SK-N-SH treated with all-trans-retinoic acid at 6 μM for 48 hours (cell line): Measurements from ENCODE around the gene CFP.

Source experiments
- ATAC-seq: fragments of 200-7000 bp; cut with Tn5 transposase; 3 replicates; pipeline ENCODE4 v1.9.1; 2020; ENCODE audit warnings: mild to moderate bottlenecking, moderate library complexity
- ARNTL ChIP-seq: fragments of 450-650 bp; formaldehyde crosslinking; IDR thresholded peaks from 2 replicates; pipeline ENCODE4 v1.5.0; 2020; ENCODE audit warnings: low read depth, mild to moderate bottlenecking, moderate library complexity, borderline replicate concordance
- BACH2 ChIP-seq: fragments of 250-450 bp; sonication (Bioruptor Pico); IDR thresholded peaks from 2 replicates; pipeline ENCODE4 v1.9.0; 2021; ENCODE audit warnings: mild to moderate bottlenecking, borderline replicate concordance
- CSDC2 ChIP-seq: fragments of 250-450 bp; sonication (Bioruptor Pico); IDR thresholded peaks from 2 replicates; pipeline ENCODE4 v1.5.0; 2020; ENCODE audit warnings: mild to moderate bottlenecking, moderate library complexity
- ESRRG ChIP-seq: fragments of 250-450 bp; sonication (Bioruptor Pico); IDR thresholded peaks from 2 replicates; pipeline ENCODE4 v1.6.1; 2021; ENCODE audit warnings: mild to moderate bottlenecking
- GLIS3 ChIP-seq: fragments of 250-450 bp; sonication (Bioruptor Pico); IDR thresholded peaks from 2 replicates; pipeline ENCODE4 v1.5.0; 2020; ENCODE audit warnings: mild to moderate bottlenecking, moderate library complexity
- ISL1 ChIP-seq: fragments of 250-450 bp; sonication (Bioruptor Pico); IDR thresholded peaks from 2 replicates; pipeline ENCODE4 v2.1.2; 2022; ENCODE audit warnings: mild to moderate bottlenecking, moderate library complexity
- OSR1 ChIP-seq: fragments of 250-450 bp; sonication (Bioruptor Pico); IDR thresholded peaks from 2 replicates; pipeline ENCODE4 v1.8.0; 2022; ENCODE audit warnings: moderate library complexity, mild to moderate bottlenecking, inconsistent platforms
- PPARA ChIP-seq: fragments of 250-450 bp; sonication (Bioruptor Pico); IDR thresholded peaks from 2 replicates; pipeline ENCODE4 v1.5.0; 2020; ENCODE audit warnings: mild to moderate bottlenecking, borderline replicate concordance
- RARB ChIP-seq: fragments of 250-450 bp; sonication (Bioruptor Pico); IDR thresholded peaks from 2 replicates; pipeline ENCODE4 v1.8.0; 2021; ENCODE audit warnings: mild to moderate bottlenecking, moderate library complexity
- SNAI2 ChIP-seq: fragments of 250-450 bp; sonication (Bioruptor Pico); IDR thresholded peaks from 2 replicates; pipeline ENCODE4 v1.5.0; 2020; ENCODE audit warnings: mild to moderate bottlenecking, moderate library complexity
- TCF4 ChIP-seq: fragments of 250-450 bp; sonication (Bioruptor Pico); IDR thresholded peaks from 2 replicates; pipeline ENCODE4 v1.8.0; 2021; ENCODE audit warnings: mild to moderate bottlenecking, moderate library complexity, borderline replicate concordance
- TOX ChIP-seq: fragments of 250-450 bp; sonication (Bioruptor Pico); IDR thresholded peaks from 2 replicates; pipeline ENCODE4 v1.8.0; 2021; ENCODE audit warnings: mild to moderate bottlenecking, moderate library complexity, borderline replicate concordance
- ZC3H10 ChIP-seq: fragments of 250-450 bp; sonication (Bioruptor Pico); IDR thresholded peaks from 2 replicates; pipeline ENCODE4 v1.5.1; 2021; ENCODE audit warnings: mild to moderate bottlenecking, moderate library complexity
- ZFP3 ChIP-seq: fragments of 250-450 bp; sonication (Bioruptor Pico); IDR thresholded peaks from 2 replicates; pipeline ENCODE4 v1.5.0; 2020; ENCODE audit warnings: mild to moderate bottlenecking, moderate library complexity
- ZNF565 ChIP-seq: fragments of 450-650 bp; formaldehyde crosslinking; conservative IDR thresholded peaks from 2 replicates; pipeline ENCODE4 v1.5.0; 2020; ENCODE audit warnings: low read depth, mild to moderate bottlenecking, moderate library complexity
- ZNF70 ChIP-seq: fragments of 450-650 bp; formaldehyde crosslinking; IDR thresholded peaks from 2 replicates; pipeline ENCODE4 v1.5.0; 2020; ENCODE audit warnings: mild to moderate bottlenecking, moderate library complexity
- ZNF8 ChIP-seq: fragments of 450-650 bp; formaldehyde crosslinking; IDR thresholded peaks from 2 replicates; pipeline ENCODE4 v1.5.0; 2020; ENCODE audit warnings: mild to moderate bottlenecking, moderate library complexity
- TF ChIP-seq, protein P1 (sequence below): fragments of 250-450 bp; sonication (Bioruptor Pico); IDR thresholded peaks from 2 replicates; pipeline ENCODE4 v1.8.0; 2021; ENCODE audit warnings: low read depth, mild to moderate bottlenecking, moderate library complexity, borderline replicate concordance
- TF ChIP-seq, protein P2 (sequence below): fragments of 250-450 bp; sonication (Bioruptor Pico); IDR thresholded peaks from 2 replicates; pipeline ENCODE4 v1.5.0; 2020; ENCODE audit warnings: mild to moderate bottlenecking, moderate library complexity
- TF ChIP-seq, protein P3 (sequence below): fragments of 250-450 bp; sonication (Bioruptor Pico); IDR thresholded peaks from 2 replicates; pipeline ENCODE4 v1.5.1; 2021; ENCODE audit warnings: mild to moderate bottlenecking, moderate library complexity
- TF ChIP-seq, protein P4 (sequence below): fragments of 250-450 bp; sonication (Bioruptor Pico); IDR thresholded peaks from 2 replicates; pipeline ENCODE4 v1.5.1; 2020; ENCODE audit warnings: low read depth, mild to moderate bottlenecking, moderate library complexity

Gene CFP

DNA sequence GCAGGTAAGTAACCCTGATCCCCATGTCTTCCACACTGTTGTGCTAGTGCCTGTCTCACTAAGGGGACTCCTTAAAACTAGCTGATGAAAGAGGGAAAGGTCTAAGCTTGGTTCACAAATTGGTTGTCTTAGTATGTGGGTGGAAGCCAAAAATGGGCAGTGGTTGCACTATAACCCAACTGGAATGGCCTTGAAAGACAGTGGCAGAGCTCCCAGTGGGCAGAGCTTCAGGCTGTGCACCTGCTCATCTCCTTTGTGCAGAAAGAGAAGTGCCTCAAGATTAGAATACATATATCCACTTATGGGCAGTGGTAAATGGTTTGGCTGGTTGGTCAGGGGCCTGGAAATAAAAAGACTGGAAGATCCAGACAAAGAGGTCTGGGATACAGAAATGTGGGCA, 17.3 kb downstream of the CFP start:
- no peak for ATAC-seq

DNA sequence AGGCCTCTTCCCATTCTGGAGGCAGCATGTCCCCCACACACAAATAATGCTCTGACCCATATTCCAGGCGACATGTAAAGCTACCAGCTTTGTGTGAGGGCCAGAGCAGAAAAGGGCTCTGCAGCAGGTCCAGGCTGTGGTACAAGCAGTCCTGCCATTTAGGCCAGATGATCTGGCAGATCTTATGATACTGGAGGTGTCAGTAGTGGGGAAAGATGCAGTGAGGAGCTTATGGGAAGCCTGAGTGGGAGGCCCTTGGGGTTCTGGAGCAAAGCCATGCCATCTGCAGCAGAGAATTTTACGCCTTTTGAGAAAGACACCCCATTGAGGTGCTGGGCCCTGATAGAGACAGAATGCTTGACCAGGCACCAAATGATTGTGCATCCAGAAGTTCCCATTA, 17.8 kb downstream of the CFP start:
- ATAC-seq = no peak
- TF ChIP-seq ZFP3 (CRISPR knock-in tag) (no peak), ZNF565 (CRISPR knock-in tag) (no peak), CSDC2 (no peak)
- TF ChIP-seq, protein P1, sequence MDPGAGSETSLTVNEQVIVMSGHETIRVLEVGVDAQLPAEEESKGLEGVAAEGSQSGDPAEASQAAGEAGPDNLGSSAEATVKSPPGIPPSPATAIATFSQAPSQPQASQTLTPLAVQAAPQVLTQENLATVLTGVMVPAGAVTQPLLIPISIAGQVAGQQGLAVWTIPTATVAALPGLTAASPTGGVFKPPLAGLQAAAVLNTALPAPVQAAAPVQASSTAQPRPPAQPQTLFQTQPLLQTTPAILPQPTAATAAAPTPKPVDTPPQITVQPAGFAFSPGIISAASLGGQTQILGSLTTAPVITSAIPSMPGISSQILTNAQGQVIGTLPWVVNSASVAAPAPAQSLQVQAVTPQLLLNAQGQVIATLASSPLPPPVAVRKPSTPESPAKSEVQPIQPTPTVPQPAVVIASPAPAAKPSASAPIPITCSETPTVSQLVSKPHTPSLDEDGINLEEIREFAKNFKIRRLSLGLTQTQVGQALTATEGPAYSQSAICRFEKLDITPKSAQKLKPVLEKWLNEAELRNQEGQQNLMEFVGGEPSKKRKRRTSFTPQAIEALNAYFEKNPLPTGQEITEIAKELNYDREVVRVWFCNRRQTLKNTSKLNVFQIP (CRISPR knock-in tag) = no peak
- TF ChIP-seq, all 23 proteins: peak for 0

More for the DNA sequence above, 17.3 kb downstream of the CFP start:
- no peak for TF ChIP-seq ZNF70 (CRISPR knock-in tag)
- TF ChIP-seq, protein P2, sequence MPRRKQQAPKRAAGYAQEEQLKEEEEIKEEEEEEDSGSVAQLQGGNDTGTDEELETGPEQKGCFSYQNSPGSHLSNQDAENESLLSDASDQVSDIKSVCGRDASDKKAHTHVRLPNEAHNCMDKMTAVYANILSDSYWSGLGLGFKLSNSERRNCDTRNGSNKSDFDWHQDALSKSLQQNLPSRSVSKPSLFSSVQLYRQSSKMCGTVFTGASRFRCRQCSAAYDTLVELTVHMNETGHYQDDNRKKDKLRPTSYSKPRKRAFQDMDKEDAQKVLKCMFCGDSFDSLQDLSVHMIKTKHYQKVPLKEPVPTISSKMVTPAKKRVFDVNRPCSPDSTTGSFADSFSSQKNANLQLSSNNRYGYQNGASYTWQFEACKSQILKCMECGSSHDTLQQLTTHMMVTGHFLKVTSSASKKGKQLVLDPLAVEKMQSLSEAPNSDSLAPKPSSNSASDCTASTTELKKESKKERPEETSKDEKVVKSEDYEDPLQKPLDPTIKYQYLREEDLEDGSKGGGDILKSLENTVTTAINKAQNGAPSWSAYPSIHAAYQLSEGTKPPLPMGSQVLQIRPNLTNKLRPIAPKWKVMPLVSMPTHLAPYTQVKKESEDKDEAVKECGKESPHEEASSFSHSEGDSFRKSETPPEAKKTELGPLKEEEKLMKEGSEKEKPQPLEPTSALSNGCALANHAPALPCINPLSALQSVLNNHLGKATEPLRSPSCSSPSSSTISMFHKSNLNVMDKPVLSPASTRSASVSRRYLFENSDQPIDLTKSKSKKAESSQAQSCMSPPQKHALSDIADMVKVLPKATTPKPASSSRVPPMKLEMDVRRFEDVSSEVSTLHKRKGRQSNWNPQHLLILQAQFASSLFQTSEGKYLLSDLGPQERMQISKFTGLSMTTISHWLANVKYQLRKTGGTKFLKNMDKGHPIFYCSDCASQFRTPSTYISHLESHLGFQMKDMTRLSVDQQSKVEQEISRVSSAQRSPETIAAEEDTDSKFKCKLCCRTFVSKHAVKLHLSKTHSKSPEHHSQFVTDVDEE (CRISPR knock-in tag) = no peak
- TF ChIP-seq, all 23 proteins: peak for 0

DNA sequence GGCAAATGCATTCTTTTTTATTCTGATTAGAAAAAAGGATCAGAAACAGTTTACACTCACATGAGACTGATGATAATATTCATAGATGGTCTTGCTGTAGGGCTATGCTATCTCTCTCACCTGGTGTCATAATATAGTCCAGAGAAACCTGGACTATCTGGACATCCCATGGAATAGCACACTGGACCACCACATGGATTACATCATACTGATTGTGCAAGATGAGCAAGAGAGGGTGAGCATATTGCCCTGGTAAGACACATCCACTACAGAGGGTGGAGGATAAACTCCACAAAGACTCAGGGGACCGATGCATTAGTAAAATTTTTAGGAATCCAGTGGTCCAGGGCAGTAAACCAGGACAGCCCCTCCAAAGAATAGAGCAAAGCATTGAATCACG, 18.2 kb downstream of the CFP start:
- ATAC-seq = no peak
- TF ChIP-seq GLIS3 (CRISPR knock-in tag) = no peak
- TF ChIP-seq, protein P1 (CRISPR knock-in tag) = no peak
- no peak for TF ChIP-seq TCF4 (CRISPR knock-in tag)
- TF ChIP-seq ISL1 (CRISPR knock-in tag) = no peak
- no peak for TF ChIP-seq ZNF8 (CRISPR knock-in tag)
- TF ChIP-seq OSR1 (CRISPR knock-in tag) = no peak
- no peak for TF ChIP-seq ESRRG (CRISPR knock-in tag)
- TF ChIP-seq, protein P3, sequence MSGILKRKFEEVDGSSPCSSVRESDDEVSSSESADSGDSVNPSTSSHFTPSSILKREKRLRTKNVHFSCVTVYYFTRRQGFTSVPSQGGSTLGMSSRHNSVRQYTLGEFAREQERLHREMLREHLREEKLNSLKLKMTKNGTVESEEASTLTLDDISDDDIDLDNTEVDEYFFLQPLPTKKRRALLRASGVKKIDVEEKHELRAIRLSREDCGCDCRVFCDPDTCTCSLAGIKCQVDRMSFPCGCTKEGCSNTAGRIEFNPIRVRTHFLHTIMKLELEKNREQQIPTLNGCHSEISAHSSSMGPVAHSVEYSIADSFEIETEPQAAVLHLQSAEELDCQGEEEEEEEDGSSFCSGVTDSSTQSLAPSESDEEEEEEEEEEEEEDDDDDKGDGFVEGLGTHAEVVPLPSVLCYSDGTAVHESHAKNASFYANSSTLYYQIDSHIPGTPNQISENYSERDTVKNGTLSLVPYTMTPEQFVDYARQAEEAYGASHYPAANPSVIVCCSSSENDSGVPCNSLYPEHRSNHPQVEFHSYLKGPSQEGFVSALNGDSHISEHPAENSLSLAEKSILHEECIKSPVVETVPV (CRISPR knock-in tag) = no peak
- no peak for TF ChIP-seq TOX
- no peak for TF ChIP-seq ZNF565 (CRISPR knock-in tag)
- TF ChIP-seq, protein P4, sequence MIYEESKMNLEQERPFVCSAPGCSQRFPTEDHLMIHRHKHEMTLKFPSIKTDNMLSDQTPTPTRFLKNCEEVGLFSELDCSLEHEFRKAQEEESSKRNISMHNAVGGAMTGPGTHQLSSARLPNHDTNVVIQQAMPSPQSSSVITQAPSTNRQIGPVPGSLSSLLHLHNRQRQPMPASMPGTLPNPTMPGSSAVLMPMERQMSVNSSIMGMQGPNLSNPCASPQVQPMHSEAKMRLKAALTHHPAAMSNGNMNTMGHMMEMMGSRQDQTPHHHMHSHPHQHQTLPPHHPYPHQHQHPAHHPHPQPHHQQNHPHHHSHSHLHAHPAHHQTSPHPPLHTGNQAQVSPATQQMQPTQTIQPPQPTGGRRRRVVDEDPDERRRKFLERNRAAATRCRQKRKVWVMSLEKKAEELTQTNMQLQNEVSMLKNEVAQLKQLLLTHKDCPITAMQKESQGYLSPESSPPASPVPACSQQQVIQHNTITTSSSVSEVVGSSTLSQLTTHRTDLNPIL (CRISPR knock-in tag) = no peak
- TF ChIP-seq CSDC2 = no peak
- TF ChIP-seq ZNF70 (CRISPR knock-in tag) = no peak
- TF ChIP-seq ARNTL (CRISPR knock-in tag) = no peak
- TF ChIP-seq PPARA (CRISPR knock-in tag) = no peak
- no peak for TF ChIP-seq ZC3H10 (CRISPR knock-in tag)
- TF ChIP-seq RARB (CRISPR knock-in tag) = no peak
- TF ChIP-seq, all 23 proteins: peak for 0

DNA sequence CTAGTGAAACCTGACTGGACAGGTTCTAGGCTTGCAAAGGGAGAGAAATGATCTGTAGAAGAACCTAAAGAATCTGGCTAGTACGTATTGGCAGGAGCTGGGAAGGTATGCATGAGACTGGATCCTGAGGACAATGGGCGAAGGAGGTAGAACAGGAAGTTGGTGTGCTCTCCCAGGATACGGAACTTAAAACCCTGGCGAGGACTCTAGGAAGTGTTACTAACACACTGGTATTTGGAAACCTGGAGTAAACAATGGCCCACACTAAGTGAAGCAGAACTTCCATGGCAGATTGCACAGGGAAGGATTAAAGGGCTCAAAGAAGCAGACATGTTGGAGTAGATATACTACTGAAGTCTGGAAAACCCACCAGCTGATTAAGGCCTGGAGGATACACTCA, 19.2 kb downstream of the CFP start:
- TF ChIP-seq SNAI2 (CRISPR knock-in tag) (no peak), ZNF70 (CRISPR knock-in tag) (no peak), PPARA (CRISPR knock-in tag) (no peak), ZNF8 (CRISPR knock-in tag) (no peak), GLIS3 (CRISPR knock-in tag) (no peak), BACH2 (CRISPR knock-in tag) (no peak)
- no peak for ATAC-seq
